CD14-positive monocyte (primary cell): Measurements from ENCODE around the gene ZNF608. TPM values are rescaled to one million over a fixed set of nuclear protein-coding genes. Genes with fewer than 3 reads are reported as not detected.

Experiments used
- DNase-seq, 3 donors: peaks; one replicate each; pipeline ENCODE4 v3.0.0-alpha.2; 2011 to 2022
- H2AFZ ChIP-seq: 2 replicates; pipeline ENCODE4 v1.6.0; 2012; ENCODE audit warnings: mild to moderate bottlenecking, low read depth, low read length, inconsistent platforms; ENCODE audit not compliant: insufficient read depth, poor library complexity, severe bottlenecking
- H3K27ac ChIP-seq, 2 donors: 1 replicate in 1 of 2; 2 replicates in 1 of 2; pipeline ENCODE4 v1.5.1; 2012 to 2013; ENCODE audit warnings: low read length in 2 of 2, control low read depth in 1 of 2, inconsistent platforms in 1 of 2, low read depth in 1 of 2, mild to moderate bottlenecking in 1 of 2
- H3K27me3 ChIP-seq, 2 donors: one replicate each; pipeline versions ENCODE4 v1.6.0 to v1.6.1; 2011 to 2013; ENCODE audit warnings: low read length in 2 of 2; ENCODE audit not compliant: control insufficient read depth in 2 of 2, insufficient read depth in 2 of 2
- H3K36me3 ChIP-seq, 2 donors: replicated peaks in 1 of 2; 1 replicate in 1 of 2; 2 replicates in 1 of 2; pipeline versions ENCODE4 v1.5.1 to v1.6.1; 2012 to 2013; ENCODE audit warnings: low read length in 2 of 2, control low read depth in 1 of 2, inconsistent platforms in 1 of 2, mild to moderate bottlenecking in 1 of 2; ENCODE audit not compliant: insufficient read depth in 2 of 2, control insufficient read depth in 1 of 2
- H3K4me1 ChIP-seq, 2 donors: 1 replicate in 1 of 2; 2 replicates in 1 of 2; pipeline versions ENCODE4 v1.5.1 to v1.6.1; 2012 to 2013; ENCODE audit warnings: low read length in 2 of 2, control low read depth in 1 of 2, inconsistent platforms in 1 of 2, mild to moderate bottlenecking in 1 of 2, moderate library complexity in 1 of 2; ENCODE audit not compliant: insufficient read depth in 2 of 2, control insufficient read depth in 1 of 2
- H3K4me2 ChIP-seq: replicated peaks from 2 replicates; pipeline ENCODE3; 2012; ENCODE audit warnings: low read length, moderate library complexity, mild to moderate bottlenecking; ENCODE audit not compliant: poor library complexity, severe bottlenecking; ENCODE audit errors: extremely low read depth
- H3K4me3 ChIP-seq, 3 experiments: fragments of 200-600 bp in 1 of 3; sonication (generic) in 1 of 3; replicated peaks in 1 of 3; 1 replicate in 2 of 3; 2 replicates in 1 of 3; pipeline ENCODE4 v1.5.1; 2011 to 2013; ENCODE audit warnings: low read length in 3 of 3, mild to moderate bottlenecking in 3 of 3, control low read depth in 2 of 3, low read depth in 2 of 3, inconsistent platforms in 1 of 3, moderate library complexity in 1 of 3
- H3K79me2 ChIP-seq: 2 replicates; pipeline ENCODE4 v1.6.0; 2012; ENCODE audit warnings: mild to moderate bottlenecking, control low read depth, inconsistent platforms, low read length, moderate library complexity; ENCODE audit not compliant: insufficient read depth
- H3K9ac ChIP-seq: 2 replicates; pipeline ENCODE4 v1.6.0; 2017; ENCODE audit warnings: low read length, mild to moderate bottlenecking; ENCODE audit not compliant: insufficient read depth, poor library complexity, severe bottlenecking
- H3K9me3 ChIP-seq, 2 donors: replicated peaks in 1 of 2; 1 replicate in 1 of 2; 2 replicates in 1 of 2; pipeline versions ENCODE4 v1.5.1 to v1.6.1; 2012 to 2013; ENCODE audit warnings: low read length in 2 of 2, control low read depth in 1 of 2; ENCODE audit not compliant: control insufficient read depth in 1 of 2, insufficient read depth in 1 of 2
- H4K20me1 ChIP-seq: 2 replicates; pipeline ENCODE4 v1.6.0; 2012; ENCODE audit warnings: mild to moderate bottlenecking, low read length, control low read depth, moderate library complexity; ENCODE audit not compliant: insufficient read depth
- H3K27ac Mint-ChIP-seq, 7 donors: one replicate each; pipeline ENCODE4 v1.8.0; 2020; ENCODE audit warnings: mild to moderate bottlenecking in 7 of 7, mixed read lengths in 7 of 7, moderate library complexity in 6 of 7, inconsistent platforms in 2 of 7
- H3K27me3 Mint-ChIP-seq, 3 donors: one replicate each; pipeline ENCODE4 v1.8.0; 2021 to 2022; ENCODE audit warnings: low read depth in 3 of 3, mild to moderate bottlenecking in 3 of 3, mixed read lengths in 3 of 3, moderate library complexity in 3 of 3, inconsistent platforms in 1 of 3
- H3K36me3 Mint-ChIP-seq, 2 donors: one replicate each; pipeline ENCODE4 v1.8.0; 2020; ENCODE audit warnings: mixed read lengths in 2 of 2, inconsistent platforms in 1 of 2, mild to moderate bottlenecking in 1 of 2
- H3K4me1 Mint-ChIP-seq: one replicate; pipeline ENCODE4 v1.8.0; 2020; ENCODE audit warnings: mild to moderate bottlenecking, mixed read lengths
- H3K4me3 Mint-ChIP-seq, 2 donors: one replicate each; pipeline ENCODE4 v1.8.0; 2020; ENCODE audit warnings: mild to moderate bottlenecking in 2 of 2, mixed read lengths in 2 of 2, moderate library complexity in 1 of 2
- H3K9me3 Mint-ChIP-seq, 7 donors: one replicate each; pipeline ENCODE4 v1.8.0; 2020 to 2022; ENCODE audit warnings: mixed read lengths in 7 of 7, mild to moderate bottlenecking in 6 of 7, moderate library complexity in 6 of 7, inconsistent platforms in 2 of 7
- CTCF ChIP-seq: fragments of 200-600 bp; IDR thresholded peaks from one replicate; pipeline ENCODE4 v1.8.0; 2022; ENCODE audit warnings: antibody characterized with exemption, mild to moderate bottlenecking
- WGBS: methylation state at CpG from one replicate; pipeline ENCODE4 v1.1.5; 2013; ENCODE audit warnings: missing lambda C conversion rate; ENCODE audit not compliant: insufficient coverage; 5-methylcytosine and 5-hydroxymethylcytosine counted together
- intact Hi-C, 2 donors: fragments of 100-400 bp; cut with micrococcal nuclease; formaldehyde crosslinking; loops; one replicate each; pipeline versions ENCODE4 v1.15.0 to v1.15.1; 2023
- polyA minus RNA-seq: library from RNA; depleted of rRNA, polyadenylated mRNA; stranded (reverse); fragments of >200 nt; gene quantifications from 2 replicates; pipeline ENCODE4 v1.2.3, GENCODE V29; 2012
- polyA plus RNA-seq, 3 donors: library from polyadenylated mRNA; depleted of rRNA in 1 of 3; unstranded in 2 of 3; stranded (reverse) in 1 of 3; fragments of 300-500 nt in 2 of 3; fragments of >200 nt in 1 of 3; fragmentation: Illumina TruSeq in 2 of 3; gene quantifications; 1 replicate in 2 of 3; 2 replicates in 1 of 3; pipeline ENCODE4 v1.2.3, GENCODE V29; 2012 to 2021
- total RNA-seq, 12 experiments: library from RNA in 1 of 12; stranded (reverse) in 1 of 12; fragments of 120-200 nt in 1 of 12; gene quantifications; one replicate each; pipeline ENCODE4 v1.2.4 and lab custom pipeline; 2013 to 2026; ENCODE audit warnings: mixed read lengths in 6 of 12, inconsistent platforms in 1 of 12

Gene ZNF608, protein sequence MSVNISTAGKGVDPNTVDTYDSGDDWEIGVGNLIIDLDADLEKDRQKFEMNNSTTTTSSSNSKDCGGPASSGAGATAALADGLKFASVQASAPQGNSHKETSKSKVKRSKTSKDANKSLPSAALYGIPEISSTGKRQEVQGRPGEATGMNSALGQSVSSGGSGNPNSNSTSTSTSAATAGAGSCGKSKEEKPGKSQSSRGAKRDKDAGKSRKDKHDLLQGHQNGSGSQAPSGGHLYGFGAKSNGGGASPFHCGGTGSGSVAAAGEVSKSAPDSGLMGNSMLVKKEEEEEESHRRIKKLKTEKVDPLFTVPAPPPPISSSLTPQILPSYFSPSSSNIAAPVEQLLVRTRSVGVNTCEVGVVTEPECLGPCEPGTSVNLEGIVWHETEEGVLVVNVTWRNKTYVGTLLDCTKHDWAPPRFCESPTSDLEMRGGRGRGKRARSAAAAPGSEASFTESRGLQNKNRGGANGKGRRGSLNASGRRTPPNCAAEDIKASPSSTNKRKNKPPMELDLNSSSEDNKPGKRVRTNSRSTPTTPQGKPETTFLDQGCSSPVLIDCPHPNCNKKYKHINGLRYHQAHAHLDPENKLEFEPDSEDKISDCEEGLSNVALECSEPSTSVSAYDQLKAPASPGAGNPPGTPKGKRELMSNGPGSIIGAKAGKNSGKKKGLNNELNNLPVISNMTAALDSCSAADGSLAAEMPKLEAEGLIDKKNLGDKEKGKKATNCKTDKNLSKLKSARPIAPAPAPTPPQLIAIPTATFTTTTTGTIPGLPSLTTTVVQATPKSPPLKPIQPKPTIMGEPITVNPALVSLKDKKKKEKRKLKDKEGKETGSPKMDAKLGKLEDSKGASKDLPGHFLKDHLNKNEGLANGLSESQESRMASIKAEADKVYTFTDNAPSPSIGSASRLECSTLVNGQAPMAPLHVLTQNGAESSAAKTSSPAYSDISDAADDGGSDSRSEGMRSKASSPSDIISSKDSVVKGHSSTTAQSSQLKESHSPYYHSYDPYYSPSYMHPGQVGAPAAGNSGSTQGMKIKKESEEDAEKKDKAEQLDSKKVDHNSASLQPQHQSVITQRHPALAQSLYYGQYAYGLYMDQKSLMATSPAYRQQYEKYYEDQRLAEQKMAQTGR (N-terminal part only)
- 0.31 TPM for total RNA-seq (2013)
- under 1 TPM in 1 of 3 donors, not detected in 2; 0.05 TPM for polyA plus RNA-seq
- 0.14 and 0.24 TPM in 2 replicates for polyA minus RNA-seq
- total RNA-seq (lab: John Stamatoyannopoulos, UW) = 0 to 3.2 (median 0.31) reads per million in 11 experiments

GRCh38 chr5:124745928-124746915 is at the start of gene ZNF608:
Gene ZNF608, minus strand, starts transcription at chr5:124746639. Its CDS starts 1,650 bp downstream, at chr5:124744989.
- DNase-seq = peak in 1 of 3 donors; percentile 12
- Mint-ChIP-seq H3K4me3 (peak within 1 kb of the TSS; percentile 82 to 96), H3K27ac (peak within 1 kb of the TSS in 2 of 7 donors; percentile 27 to 43), H3K4me1 (peaks cover 43% of the 10 kb centered on the region), H3K9me3 (peaks cover 0 to 3% (median 0%) of the 10 kb centered on the region in 7 donors), H3K27me3 (peaks cover 5 to 13% (median 10%) of the 10 kb centered on the region in 3 donors), H3K36me3 (peaks cover 2 to 4% of the 10 kb centered on the region in 2 donors)
- no peak for TF ChIP-seq CTCF
- Histone ChIP-seq H3K27ac (no peak within 1 kb of the TSS), H3K9me3 (no peaks in the 10 kb centered on the region), H3K9ac (peak within 1 kb of the TSS; percentile 16), H2AFZ (peak within 1 kb of the TSS; percentile 60), H3K79me2 (no peaks in the 10 kb centered on the region), H4K20me1 (no peaks in the 10 kb centered on the region), H3K4me1 (peaks cover 47 to 51% of the 10 kb centered on the region in 2 donors), H3K27me3 (peaks cover 21 to 28% of the 10 kb centered on the region in 2 donors), H3K4me3 (peak within 1 kb of the TSS; percentile 32 to 78 (median 73)), H3K4me2 (peak within 1 kb of the TSS; percentile 90), H3K36me3 (no peaks in the 10 kb centered on the region)
- intact Hi-C loops = loop anchor here in 1 of 2 donors (10.0 kb wide), 1 partner anchor 101 kb away; no protein-coding TSS in a partner anchor
- 0% methylated on average over 9 of the region's 18 CpGs for WGBS
